Measurements from ENCODE around the gene MBD1.
"Not testable (repeated sequence)": the region's sequence is repeated elsewhere in the genome, so short reads cannot be mapped to it uniquely, and the experiment has no call there.

The MBD1 gene

GRCh38 chr18:50268022-50268747, 13.1 kb downstream of the MBD1 start:
- peak; percentile 89 to 90 for DNase-seq

GRCh38 chr18:50266248-50266704, 15.0 kb downstream of the MBD1 start, which contains the start of gene CFAP53:
Gene CFAP53, minus strand, starts transcription at chr18:50266495. Its CDS starts 91 bp downstream, at chr18:50266404.
- peak; percentile 88 to 91 for DNase-seq

GRCh38 chr18:50262977-50263376, 18.3 kb downstream of the MBD1 start:
- no peak for DNase-seq

- DNase-seq: no peak
Measured at GRCh38 chr18:50250935-50251334, 30.4 kb downstream of the MBD1 start.

- no peak for DNase-seq
Measured at GRCh38 chr18:50249576-50249975, 31.7 kb downstream of the MBD1 start.

GRCh38 chr18:50247561-50247960, 33.8 kb downstream of the MBD1 start:
- DNase-seq: no peak

- DNase-seq: not testable (repeated sequence)
Measured at GRCh38 chr18:50241768-50242167, 39.6 kb downstream of the MBD1 start.

GRCh38 chr18:50240080-50240563, 41.2 kb downstream of the MBD1 start:
- peak in 1 of 2 experiments; percentile 28 for DNase-seq

GRCh38 chr18:50232419-50232818, 48.9 kb downstream of the MBD1 start:
- no peak for DNase-seq

- DNase-seq: peak; percentile 20 to 27
Measured at GRCh38 chr18:50231621-50232020, 49.7 kb downstream of the MBD1 start.

GRCh38 chr18:50220249-50220648, 61.1 kb downstream of the MBD1 start:
- DNase-seq: not testable (repeated sequence)
